ENCODE results near the gene SEC61G. TPM values are rescaled to one million over a fixed set of nuclear protein-coding genes. Genes with fewer than 3 reads are reported as not detected.

SEC61G gene
- total RNA-seq, 1 experiment from 2014 or later, result 208 TPM

DNA sequence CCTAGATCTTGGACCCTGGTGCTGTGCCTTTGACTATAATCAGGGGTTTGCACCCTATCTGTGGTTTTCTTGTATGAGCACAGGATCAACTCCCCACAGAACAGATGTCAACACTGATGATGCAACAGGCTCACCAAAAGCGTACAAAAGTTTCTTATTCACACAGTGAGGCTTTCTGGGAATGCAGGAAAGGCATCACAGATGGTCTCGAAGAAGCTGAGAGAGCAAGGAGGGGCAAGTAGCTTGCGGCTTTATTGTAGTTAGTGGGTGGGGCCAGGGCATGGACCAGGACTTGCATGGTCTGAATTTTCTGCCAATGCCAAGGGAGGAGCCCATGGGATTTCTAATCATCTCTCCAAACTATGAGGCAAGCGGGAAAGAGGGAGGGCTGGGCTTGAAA, 46.2 kb downstream of the SEC61G start (continued):
- TF ChIP-seq AR (CRISPR knock-in tag; IDR thresholded peaks at IDR 0.05), result no peak
- no peak for TF ChIP-seq TEAD1 (CRISPR knock-in tag; IDR thresholded peaks at IDR 0.05)
- TF ChIP-seq, protein P1, sequence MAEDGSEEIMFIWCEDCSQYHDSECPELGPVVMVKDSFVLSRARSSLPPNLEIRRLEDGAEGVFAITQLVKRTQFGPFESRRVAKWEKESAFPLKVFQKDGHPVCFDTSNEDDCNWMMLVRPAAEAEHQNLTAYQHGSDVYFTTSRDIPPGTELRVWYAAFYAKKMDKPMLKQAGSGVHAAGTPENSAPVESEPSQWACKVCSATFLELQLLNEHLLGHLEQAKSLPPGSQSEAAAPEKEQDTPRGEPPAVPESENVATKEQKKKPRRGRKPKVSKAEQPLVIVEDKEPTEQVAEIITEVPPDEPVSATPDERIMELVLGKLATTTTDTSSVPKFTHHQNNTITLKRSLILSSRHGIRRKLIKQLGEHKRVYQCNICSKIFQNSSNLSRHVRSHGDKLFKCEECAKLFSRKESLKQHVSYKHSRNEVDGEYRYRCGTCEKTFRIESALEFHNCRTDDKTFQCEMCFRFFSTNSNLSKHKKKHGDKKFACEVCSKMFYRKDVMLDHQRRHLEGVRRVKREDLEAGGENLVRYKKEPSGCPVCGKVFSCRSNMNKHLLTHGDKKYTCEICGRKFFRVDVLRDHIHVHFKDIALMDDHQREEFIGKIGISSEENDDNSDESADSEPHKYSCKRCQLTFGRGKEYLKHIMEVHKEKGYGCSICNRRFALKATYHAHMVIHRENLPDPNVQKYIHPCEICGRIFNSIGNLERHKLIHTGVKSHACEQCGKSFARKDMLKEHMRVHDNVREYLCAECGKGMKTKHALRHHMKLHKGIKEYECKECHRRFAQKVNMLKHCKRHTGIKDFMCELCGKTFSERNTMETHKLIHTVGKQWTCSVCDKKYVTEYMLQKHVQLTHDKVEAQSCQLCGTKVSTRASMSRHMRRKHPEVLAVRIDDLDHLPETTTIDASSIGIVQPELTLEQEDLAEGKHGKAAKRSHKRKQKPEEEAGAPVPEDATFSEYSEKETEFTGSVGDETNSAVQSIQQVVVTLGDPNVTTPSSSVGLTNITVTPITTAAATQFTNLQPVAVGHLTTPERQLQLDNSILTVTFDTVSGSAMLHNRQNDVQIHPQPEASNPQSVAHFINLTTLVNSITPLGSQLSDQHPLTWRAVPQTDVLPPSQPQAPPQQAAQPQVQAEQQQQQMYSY (CRISPR knock-in tag; IDR thresholded peaks at IDR 0.05), result no peak
- no peak for TF ChIP-seq ZNF121 (CRISPR knock-in tag; IDR thresholded peaks at IDR 0.05)
- TF ChIP-seq PREB (CRISPR knock-in tag; IDR thresholded peaks at IDR 0.05; ENCODE audit: borderline replicate concordance), result no peak
- TF ChIP-seq RORB (CRISPR knock-in tag; IDR thresholded peaks at IDR 0.05), result no peak
- TF ChIP-seq, protein P2, sequence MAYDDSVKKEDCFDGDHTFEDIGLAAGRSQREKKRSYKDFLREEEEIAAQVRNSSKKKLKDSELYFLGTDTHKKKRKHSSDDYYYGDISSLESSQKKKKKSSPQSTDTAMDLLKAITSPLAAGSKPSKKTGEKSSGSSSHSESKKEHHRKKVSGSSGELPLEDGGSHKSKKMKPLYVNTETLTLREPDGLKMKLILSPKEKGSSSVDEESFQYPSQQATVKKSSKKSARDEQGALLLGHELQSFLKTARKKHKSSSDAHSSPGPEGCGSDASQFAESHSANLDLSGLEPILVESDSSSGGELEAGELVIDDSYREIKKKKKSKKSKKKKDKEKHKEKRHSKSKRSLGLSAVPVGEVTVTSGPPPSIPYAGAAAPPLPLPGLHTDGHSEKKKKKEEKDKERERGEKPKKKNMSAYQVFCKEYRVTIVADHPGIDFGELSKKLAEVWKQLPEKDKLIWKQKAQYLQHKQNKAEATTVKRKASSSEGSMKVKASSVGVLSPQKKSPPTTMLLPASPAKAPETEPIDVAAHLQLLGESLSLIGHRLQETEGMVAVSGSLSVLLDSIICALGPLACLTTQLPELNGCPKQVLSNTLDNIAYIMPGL (CRISPR knock-in tag; IDR thresholded peaks at IDR 0.05), result no peak
- TF ChIP-seq, protein P3, sequence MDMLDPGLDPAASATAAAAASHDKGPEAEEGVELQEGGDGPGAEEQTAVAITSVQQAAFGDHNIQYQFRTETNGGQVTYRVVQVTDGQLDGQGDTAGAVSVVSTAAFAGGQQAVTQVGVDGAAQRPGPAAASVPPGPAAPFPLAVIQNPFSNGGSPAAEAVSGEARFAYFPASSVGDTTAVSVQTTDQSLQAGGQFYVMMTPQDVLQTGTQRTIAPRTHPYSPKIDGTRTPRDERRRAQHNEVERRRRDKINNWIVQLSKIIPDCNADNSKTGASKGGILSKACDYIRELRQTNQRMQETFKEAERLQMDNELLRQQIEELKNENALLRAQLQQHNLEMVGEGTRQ (CRISPR knock-in tag; IDR thresholded peaks at IDR 0.05), result no peak
- TF ChIP-seq NR2C2 (CRISPR knock-in tag; IDR thresholded peaks at IDR 0.05), result no peak
- TF ChIP-seq, protein P4, sequence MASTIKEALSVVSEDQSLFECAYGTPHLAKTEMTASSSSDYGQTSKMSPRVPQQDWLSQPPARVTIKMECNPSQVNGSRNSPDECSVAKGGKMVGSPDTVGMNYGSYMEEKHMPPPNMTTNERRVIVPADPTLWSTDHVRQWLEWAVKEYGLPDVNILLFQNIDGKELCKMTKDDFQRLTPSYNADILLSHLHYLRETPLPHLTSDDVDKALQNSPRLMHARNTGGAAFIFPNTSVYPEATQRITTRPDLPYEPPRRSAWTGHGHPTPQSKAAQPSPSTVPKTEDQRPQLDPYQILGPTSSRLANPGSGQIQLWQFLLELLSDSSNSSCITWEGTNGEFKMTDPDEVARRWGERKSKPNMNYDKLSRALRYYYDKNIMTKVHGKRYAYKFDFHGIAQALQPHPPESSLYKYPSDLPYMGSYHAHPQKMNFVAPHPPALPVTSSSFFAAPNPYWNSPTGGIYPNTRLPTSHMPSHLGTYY (CRISPR knock-in tag; IDR thresholded peaks at IDR 0.05), result no peak
- TF ChIP-seq FOXJ3 (CRISPR knock-in tag; IDR thresholded peaks at IDR 0.05; ENCODE audit: borderline replicate concordance), result no peak
- TF ChIP-seq MXD4 (CRISPR knock-in tag; IDR thresholded peaks at IDR 0.05; ENCODE audit: borderline replicate concordance), result no peak
- TF ChIP-seq, protein P5, sequence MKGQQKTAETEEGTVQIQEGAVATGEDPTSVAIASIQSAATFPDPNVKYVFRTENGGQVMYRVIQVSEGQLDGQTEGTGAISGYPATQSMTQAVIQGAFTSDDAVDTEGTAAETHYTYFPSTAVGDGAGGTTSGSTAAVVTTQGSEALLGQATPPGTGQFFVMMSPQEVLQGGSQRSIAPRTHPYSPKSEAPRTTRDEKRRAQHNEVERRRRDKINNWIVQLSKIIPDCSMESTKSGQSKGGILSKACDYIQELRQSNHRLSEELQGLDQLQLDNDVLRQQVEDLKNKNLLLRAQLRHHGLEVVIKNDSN (CRISPR knock-in tag; IDR thresholded peaks at IDR 0.05), result no peak
- no peak for TF ChIP-seq ZMAT4 (CRISPR knock-in tag; IDR thresholded peaks at IDR 0.05)
- TF ChIP-seq ZNF423 (CRISPR knock-in tag; IDR thresholded peaks at IDR 0.05), result no peak
- no peak for TF ChIP-seq MAX (CRISPR knock-in tag; IDR thresholded peaks at IDR 0.05)

All from WTC11 (cell line).